Measurements from ENCODE around the gene SLC9B1.
"Not testable (repeated sequence)": the region's sequence is repeated elsewhere in the genome, so short reads cannot be mapped to it uniquely, and the experiment has no call there.

SLC9B1 gene

DNA sequence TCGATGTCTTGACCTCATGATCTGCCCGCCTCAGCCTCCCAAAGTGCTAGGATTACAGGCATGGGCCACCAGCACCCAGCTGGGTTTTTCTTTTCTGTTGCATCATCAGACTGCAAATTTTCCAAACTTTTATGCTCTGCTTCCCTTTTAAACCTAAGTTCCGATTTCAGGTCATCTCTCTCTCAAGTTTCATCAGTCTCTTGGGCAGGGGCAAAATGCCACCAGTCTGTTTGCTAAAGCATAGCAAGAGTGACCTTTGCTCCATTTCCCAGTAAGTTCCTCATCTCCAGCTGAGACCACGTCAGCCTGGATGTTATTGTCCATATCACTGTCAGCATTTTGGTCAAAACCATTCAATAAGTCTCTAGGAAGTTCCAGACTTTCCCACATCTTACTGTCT is 141.2 kb downstream of the SLC9B1 start:
- DNase-seq (ENCODE audit: low read depth) = not testable (repeated sequence)

DNA sequence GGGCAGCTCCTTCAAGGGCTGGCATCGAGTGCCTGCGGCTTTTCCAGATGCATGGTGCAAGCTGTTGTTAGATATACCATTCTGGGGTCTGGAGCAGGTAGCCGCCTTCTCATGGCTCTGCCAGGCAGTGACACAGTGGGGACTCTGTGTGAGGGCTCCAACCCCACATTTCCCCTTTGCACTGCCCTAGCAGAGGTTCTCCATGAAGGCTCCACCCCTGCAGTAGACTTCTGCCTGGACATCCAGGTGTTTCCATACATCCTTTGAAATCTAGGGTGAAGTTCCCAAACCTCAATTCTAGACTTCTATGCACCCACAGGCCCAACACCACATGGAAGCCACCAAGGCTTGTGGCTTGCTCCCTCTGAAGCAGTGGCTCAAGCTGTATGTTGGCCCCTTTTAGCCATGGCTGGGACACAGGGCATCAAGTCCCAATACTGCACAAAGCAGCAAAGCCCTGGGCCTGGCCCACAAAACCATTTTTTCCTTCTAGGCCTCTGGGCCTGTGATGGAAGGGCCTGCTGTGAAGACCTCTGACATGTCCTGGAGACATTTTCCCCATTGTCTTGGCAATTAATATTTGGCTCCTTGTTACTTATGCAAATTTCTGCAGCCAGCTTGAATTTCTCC is 141.9 kb downstream of the SLC9B1 start:
- DNase-seq (ENCODE audit: low read depth) = not testable (repeated sequence)

DNA sequence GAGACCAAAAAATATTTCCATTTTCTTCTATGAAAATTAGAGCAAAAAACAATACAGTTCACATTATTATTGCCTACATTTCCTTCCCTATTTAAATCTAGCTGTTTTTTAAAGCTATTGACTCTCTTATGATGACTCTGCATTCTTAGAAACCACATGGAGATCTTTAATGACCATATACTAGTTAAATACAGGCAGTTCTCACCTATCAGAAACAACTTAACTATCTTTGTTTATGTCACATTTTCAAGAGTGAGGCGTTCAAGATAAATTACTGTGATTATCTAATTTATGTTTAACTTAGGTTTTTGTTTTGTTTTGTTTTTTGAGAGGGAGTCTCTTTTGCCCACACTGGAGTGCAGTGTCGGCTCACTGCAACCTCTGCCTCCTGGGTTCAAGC is 147.7 kb downstream of the SLC9B1 start:
- DNase-seq (ENCODE audit: low read depth) = no peak

DNA sequence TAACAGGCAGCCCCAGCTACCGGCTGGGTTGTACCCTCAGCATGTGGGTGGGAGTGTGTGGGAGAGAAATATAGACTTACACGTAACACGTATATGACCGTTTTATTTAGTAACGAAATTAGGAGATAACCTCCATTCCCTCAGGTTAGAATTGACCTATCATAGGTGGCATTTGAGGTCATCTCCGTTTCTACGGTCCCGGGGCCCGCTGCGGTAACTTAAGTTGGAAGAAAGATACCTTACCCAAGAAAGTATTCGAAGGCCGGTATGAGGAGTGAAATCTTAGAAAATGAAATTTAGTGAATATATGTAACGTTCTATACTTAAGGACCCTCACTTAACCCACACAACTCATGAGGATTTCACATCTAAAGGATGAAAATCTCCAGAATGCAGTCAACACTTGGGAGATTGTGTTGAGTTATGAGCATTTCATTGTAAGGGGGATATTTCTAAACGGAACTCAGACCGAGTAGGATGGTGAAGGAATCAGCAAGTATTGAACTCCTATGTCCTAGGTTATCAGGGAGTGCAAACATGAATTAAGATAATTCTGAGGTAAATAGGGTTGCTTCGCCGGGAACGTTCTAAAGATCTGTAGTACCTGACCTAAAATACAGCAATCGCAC is 149.8 kb downstream of the SLC9B1 start:
- no peak for DNase-seq (ENCODE audit: low read depth)

DNA sequence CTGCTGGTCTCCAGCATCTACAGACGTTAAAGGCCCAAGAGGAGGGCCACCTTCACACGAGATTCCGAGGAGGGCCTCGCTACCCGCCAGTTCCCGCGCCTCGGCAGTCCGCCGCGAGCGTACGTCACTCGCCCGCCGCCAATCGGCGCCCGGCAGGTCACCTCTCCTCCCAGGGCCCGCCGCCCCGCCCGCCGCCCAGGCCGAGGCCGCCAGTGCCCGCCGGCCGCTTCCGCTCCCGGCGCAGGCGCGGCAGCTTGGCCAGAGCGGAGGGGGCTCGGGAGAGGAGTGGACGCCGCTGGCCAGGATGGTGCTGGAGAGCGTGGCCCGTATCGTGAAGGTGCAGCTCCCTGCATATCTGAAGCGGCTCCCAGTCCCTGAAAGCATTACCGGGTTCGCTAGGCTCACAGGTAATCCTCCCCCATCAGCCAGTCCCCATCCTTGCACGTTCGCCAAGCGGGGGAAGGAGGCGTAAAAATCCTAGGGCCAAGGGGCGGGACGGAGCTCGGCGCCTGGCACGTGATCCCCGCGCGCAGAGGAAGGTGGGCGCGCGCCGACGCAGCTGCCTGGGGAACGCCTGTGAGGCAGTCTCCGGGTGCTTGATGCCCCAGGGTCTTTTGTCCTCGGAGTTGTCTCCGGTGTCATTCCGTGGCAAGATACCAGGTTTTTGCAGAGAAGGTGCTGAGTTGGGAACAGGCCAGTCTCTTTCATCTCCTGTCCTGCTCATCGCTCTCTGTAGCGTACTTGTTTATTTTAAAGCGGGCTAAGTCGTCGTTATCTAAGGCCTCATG is 150.5 kb downstream of the SLC9B1 start, which contains the start of gene CISD2:
CISD2 (plus strand) TSS at position 212 of the 788 bp plus-strand sequence; CDS start at position 305, 93 bp downstream.
- peak; percentile 87 for DNase-seq (ENCODE audit: low read depth)

DNA sequence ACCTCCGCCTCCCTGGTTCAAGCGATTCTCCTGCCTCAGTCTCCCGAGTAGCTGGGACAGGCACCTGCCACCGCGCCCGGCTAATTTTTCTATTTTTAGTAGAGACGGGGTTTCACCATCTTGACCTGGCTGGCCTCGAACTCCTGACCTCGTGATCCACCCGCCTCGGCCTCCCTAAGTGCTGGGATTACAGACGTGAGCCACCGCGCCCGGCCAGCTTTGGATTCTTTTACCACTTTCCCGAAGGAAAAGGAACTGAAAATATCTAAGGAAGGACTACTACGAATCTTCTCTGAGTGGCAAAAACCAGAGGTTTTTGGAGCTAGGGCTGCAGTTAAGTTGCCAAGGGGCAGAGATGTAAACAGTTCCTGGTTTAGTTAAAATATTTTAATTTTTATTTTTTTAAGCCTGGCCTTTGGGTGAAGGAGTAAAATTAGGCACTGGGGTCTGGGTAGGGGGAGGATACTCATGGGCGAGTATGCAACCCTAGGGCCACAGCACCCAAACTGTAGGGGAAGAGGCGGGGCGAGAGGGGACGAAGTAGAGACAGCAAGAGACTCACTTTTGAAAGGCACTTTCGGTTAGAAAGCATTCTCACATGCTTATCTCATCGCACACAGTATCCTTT is 151.2 kb downstream of the SLC9B1 start:
- no peak for DNase-seq (ENCODE audit: low read depth)

DNA sequence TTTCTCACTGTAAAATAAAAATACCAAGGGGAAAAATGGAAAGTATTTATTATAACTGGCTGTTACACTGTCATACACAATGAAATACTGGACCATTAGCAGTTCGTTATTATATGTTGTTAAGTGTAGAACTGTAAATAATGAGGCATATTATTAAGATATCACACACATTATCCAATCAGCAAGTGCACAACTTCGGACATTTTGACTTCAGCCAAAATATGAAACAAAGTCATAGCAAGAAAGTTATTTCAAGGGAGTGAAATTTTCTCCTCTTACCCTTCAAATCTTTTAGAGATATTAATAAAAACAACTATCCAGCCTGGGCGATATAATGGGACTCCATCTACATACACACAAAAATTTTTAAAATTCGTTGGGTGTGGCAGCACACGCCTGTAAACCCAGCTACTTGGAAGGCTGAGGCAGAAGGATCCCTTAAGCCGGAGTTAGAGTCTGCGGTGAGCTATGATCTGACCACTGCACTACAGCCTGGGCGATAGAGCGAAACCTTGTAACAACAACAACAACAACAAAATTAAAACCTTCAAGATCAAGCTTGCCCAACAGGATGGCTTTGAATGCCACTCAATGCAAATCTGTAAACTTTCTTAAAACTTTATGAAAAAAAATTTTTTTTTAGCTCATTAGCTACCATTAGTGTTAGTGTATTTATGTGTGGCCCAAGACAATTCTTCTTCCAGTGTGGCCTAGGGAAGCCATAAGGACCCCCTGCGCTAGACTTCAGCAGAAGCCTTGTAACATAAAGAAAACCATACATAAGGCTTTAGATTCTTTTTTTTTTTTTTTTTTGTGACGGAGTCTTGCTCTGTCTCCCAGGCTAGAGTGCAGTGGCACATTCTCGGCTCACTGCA is 152.0 kb downstream of the SLC9B1 start:
- no peak for DNase-seq (ENCODE audit: low read depth)

DNA sequence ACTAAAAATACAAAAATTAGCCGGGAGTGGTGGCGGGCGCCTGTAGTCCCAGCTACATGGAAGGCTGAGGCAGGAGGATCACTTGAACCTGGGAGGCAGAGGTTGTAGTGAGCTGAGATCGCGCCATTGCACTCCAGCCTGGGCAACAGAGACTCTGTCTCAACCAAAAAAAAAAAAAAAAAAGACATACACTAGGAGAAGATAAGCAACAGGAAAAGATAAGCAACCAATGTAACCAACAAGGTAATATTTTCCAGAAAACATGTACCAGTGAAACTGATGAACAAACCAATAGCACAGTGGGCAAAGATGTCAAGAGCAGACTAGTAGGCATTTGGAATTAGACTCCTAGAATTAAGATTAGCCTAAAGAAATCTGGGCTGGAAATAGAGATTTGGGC is 154.2 kb downstream of the SLC9B1 start:
- not testable (repeated sequence) for DNase-seq (ENCODE audit: low read depth)

DNA sequence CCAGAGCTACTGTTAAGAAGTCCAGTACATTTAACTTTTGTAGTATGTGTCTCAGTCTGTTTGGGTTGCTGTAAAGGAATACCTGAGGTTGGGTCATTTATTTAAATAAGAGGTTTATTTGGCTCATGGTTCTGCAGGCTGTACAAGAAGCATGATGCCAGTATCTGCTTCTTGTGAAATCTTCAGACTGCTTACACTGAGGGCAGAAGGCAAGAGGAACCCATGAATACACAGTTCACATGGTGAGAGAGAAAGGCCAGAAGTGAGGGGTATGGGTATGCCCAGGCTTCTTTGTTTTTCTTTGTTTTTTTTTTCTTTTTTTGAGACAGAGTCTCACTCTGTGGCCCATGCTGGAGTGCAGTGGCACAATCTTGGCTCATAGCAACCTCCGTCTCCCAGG is 156.8 kb downstream of the SLC9B1 start:
- DNase-seq (ENCODE audit: low read depth) = no peak

DNA sequence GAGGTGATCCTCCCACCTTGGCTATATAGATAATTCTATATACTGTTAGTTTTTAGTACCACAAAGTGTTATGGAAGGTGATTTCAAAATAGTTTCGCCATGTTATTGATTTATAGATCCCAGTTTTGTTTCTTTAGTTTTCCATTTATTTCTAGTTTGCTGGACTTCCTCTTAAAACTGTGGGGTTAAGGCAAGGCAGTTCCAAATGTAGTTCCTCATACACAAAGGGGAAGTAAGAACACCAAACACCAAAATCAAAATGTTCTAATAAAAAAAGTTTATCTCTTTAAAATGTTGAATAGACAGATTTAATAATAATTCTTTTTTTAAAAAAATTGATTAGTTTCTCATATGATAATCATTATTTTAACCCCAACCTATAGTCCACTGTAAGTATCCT is 157.5 kb downstream of the SLC9B1 start:
- DNase-seq (ENCODE audit: low read depth) = no peak

DNA sequence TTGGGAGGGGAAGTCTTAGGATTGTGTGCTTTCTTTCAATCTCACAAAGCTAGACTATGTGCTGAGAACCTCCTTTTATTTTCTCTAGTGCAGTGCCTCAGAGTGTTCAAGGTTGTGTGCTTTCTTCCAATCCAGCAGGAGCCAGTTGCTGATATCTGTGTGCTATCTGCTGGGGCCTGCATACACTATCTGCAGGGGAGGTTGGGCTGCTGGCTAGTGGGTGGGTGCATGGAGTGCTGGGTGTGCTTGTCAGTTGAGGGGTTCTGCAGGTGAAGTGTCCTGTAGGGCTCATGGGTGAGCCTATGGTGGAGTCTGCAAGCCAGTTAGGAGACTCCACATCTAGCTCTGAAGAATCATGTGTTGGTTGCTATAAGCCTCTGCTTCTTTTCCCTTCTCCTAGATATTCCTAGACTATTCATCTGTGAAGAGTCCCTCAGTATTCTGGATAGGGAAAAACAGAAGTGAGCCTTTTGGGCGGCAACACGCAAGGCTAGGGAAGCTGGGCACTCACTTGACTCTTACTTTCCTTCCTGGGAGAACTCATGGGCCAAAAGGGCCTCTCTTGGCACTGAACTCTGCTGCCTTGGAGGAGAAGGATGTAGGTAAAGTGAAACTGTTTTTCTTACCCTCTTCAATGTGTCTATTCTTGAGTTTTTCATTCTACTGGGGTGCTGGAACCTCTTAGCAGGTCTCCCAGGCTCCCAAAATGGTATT is 158.7 kb downstream of the SLC9B1 start:
- no peak for DNase-seq (ENCODE audit: low read depth)

DNA sequence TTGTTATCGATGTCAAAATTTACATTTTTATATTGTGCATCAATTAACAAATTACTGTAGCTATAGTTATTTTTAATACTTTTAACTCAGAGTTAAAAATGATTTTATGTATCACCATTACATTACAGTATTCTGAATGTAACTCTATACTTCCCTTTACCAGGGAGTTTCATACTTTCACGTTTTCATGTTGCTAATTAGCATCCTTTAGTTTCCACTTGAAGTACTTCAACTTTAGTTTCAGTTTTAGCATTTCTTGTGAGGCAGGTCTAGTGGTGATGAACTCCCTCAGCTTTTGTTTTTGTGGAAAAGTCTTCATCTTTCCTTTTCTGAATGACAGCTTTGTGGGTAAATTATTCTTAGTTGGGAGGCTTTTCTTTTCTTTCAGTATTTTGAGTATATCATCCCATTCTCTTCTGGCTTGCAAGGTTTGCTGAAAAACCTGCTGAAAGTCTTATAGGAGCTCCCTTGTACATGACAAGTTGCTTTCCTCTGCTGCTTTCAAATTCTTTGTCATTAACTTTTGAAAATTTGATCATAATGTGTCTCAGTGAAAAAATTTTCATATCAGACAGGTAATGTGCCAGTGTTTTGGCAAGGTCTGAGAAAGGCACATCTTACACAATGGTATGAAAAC is 160.6 kb downstream of the SLC9B1 start:
- no peak for DNase-seq (ENCODE audit: low read depth)
